Midbrain (tissue), 1 donor: ENCODE results near the gene WDR37.
"Not testable (repeated sequence)": the region's sequence is repeated elsewhere in the genome, so short reads cannot be mapped to it uniquely, and the experiment has no call there.

Experiments used
- DNase-seq: peaks from one replicate; lab custom pipeline; 2025; lab: John Stamatoyannopoulos, UW

WDR37 gene

GRCh38 chr10:1056326-1057105, at the start of gene WDR37:
Gene WDR37 (plus strand): TSS chr10:1056385. CDS start chr10:1072156, 15,771 bp downstream.
- DNase-seq, result peak; percentile 84

GRCh38 chr10:1006573-1006972, 49.6 kb upstream of the WDR37 start:
- DNase-seq, result no peak

- DNase-seq, result no peak
These were observed 48.6 kb upstream of the WDR37 start for GRCh38 chr10:1007583-1007982.

GRCh38 chr10:1009071-1009494, 47.1 kb upstream of the WDR37 start:
- no peak for DNase-seq

- not testable (repeated sequence) for DNase-seq
These were observed 46.2 kb upstream of the WDR37 start for GRCh38 chr10:1009947-1010346.

GRCh38 chr10:1010703-1011102, 45.5 kb upstream of the WDR37 start:
- DNase-seq, result no peak

- DNase-seq, result no peak
These were observed 44.5 kb upstream of the WDR37 start for GRCh38 chr10:1011696-1012095.

GRCh38 chr10:1015688-1016087, 40.5 kb upstream of the WDR37 start:
- DNase-seq, result no peak

GRCh38 chr10:1019362-1019761, 36.8 kb upstream of the WDR37 start:
- DNase-seq, result no peak

GRCh38 chr10:1020460-1020859, 35.7 kb upstream of the WDR37 start:
- no peak for DNase-seq

- DNase-seq, result no peak
These were observed 35.2 kb upstream of the WDR37 start for GRCh38 chr10:1020958-1021357.

- DNase-seq, result peak; percentile 70
These were observed 33.8 kb upstream of the WDR37 start for GRCh38 chr10:1022413-1022812.

- DNase-seq, result no peak
These were observed 32.1 kb upstream of the WDR37 start for GRCh38 chr10:1024103-1024502.

- no peak for DNase-seq
These were observed 30.5 kb upstream of the WDR37 start, which contains the start of gene IDI2 for GRCh38 chr10:1025683-1026082. Gene IDI2 (minus strand): TSS chr10:1025859. CDS start chr10:1024723, 1,136 bp downstream.

GRCh38 chr10:1026578-1026977, 29.6 kb upstream of the WDR37 start:
- DNase-seq, result no peak

GRCh38 chr10:1029838-1030237, 26.3 kb upstream of the WDR37 start:
- DNase-seq, result no peak

GRCh38 chr10:1033601-1034000, 22.6 kb upstream of the WDR37 start:
- no peak for DNase-seq

GRCh38 chr10:1034758-1035157, 21.4 kb upstream of the WDR37 start:
- peak; percentile 63 for DNase-seq

- peak; percentile 60 for DNase-seq
These were observed 21.0 kb upstream of the WDR37 start for GRCh38 chr10:1035201-1035600.

GRCh38 chr10:1036341-1036791, 19.8 kb upstream of the WDR37 start:
- DNase-seq, result no peak

- peak; percentile 42 for DNase-seq
These were observed 19.1 kb upstream of the WDR37 start for GRCh38 chr10:1037098-1037497.

GRCh38 chr10:1038769-1039168, 17.4 kb upstream of the WDR37 start:
- DNase-seq, result not testable (repeated sequence)

- no peak for DNase-seq
These were observed 16.1 kb upstream of the WDR37 start for GRCh38 chr10:1040133-1040532.

- DNase-seq, result no peak
These were observed 14.7 kb upstream of the WDR37 start for GRCh38 chr10:1041514-1041913.
